PFSK-1 (cell line): ENCODE results near the gene NEURL4.

Source experiments
- FOXP2 ChIP-seq: optimal IDR thresholded peaks from 2 replicates; pipeline ENCODE3; 2011; ENCODE audit warnings: borderline replicate concordance, control low read depth, inconsistent platforms; ENCODE audit not compliant: insufficient read depth; ENCODE audit errors: extremely low read length, extremely low read depth
- POLR2AphosphoS5 ChIP-seq: IDR thresholded peaks from 2 replicates; pipeline ENCODE4 v1.6.1; 2012; ENCODE audit warnings: low read depth, mild to moderate bottlenecking, control low read depth, low read length, moderate library complexity
- REST ChIP-seq, 2 experiments: IDR thresholded peaks; 2 replicates each; pipeline versions ENCODE4 v1.6.1 to v1.8.0; 2011 to 2012; ENCODE audit warnings: low read depth in 2 of 2, low read length in 2 of 2, control low read depth in 1 of 2, inconsistent platforms in 1 of 2, mild to moderate bottlenecking in 1 of 2, moderate library complexity in 1 of 2; ENCODE audit not compliant: insufficient read depth in 1 of 2
- SIN3A ChIP-seq: IDR thresholded peaks from 2 replicates; pipeline ENCODE4 v1.6.1; 2012; ENCODE audit warnings: mild to moderate bottlenecking, low read length, moderate library complexity, borderline replicate concordance; ENCODE audit not compliant: insufficient read depth
- TAF1 ChIP-seq: IDR thresholded peaks from 2 replicates; pipeline ENCODE4 v1.6.1; 2012; ENCODE audit warnings: low read length, control low read depth, borderline replicate concordance; ENCODE audit not compliant: insufficient read depth

NEURL4 gene

GRCh38 chr17:7363311-7363710 is 34.2 kb upstream of the NEURL4 start:
- TF ChIP-seq POLR2AphosphoS5 (no peak), REST (IDR thresholded peaks at IDR 0.05; ENCODE audit: insufficient read depth in 1 of 2, low read depth in 2 of 2, low read length in 2 of 2) (no peak), TAF1 (no peak), FOXP2 (no peak), SIN3A (no peak)

GRCh38 chr17:7361906-7362305 is 32.8 kb upstream of the NEURL4 start:
- TF ChIP-seq POLR2AphosphoS5 (no peak), SIN3A (no peak), REST (IDR thresholded peaks at IDR 0.05; ENCODE audit: insufficient read depth in 1 of 2, low read depth in 2 of 2, low read length in 2 of 2) (no peak), FOXP2 (no peak), TAF1 (no peak)

- TF ChIP-seq FOXP2 (no peak), SIN3A (no peak), TAF1 (no peak), POLR2AphosphoS5 (no peak), REST (IDR thresholded peaks at IDR 0.05; ENCODE audit: insufficient read depth in 1 of 2, low read depth in 2 of 2, low read length in 2 of 2) (no peak)
Measured at GRCh38 chr17:7357381-7357780, 28.2 kb upstream of the NEURL4 start.

DNA sequence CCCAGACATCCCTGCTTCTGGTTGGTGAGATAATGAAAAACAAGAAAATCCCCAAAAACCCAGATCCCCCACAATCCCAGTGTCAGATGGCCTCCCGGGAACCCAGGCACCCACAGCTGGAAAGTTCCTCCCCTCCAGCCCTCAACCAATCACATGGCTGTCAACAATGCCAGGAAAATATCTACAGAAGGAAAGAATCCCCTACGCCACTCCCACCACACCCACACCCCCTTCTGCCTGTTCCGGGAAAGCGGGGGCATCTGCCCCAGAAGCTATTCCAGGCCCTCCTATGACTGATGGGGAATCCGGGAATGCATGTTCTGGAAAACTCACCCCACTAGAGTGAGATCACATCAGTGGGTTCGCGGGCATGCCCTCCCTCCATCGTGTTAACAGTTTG is 27.6 kb upstream of the NEURL4 start:
- TF ChIP-seq FOXP2: no peak
- no peak for TF ChIP-seq TAF1
- TF ChIP-seq SIN3A: no peak
- TF ChIP-seq REST (IDR thresholded peaks at IDR 0.05; ENCODE audit: insufficient read depth in 1 of 2, low read depth in 2 of 2, low read length in 2 of 2): no peak
- TF ChIP-seq POLR2AphosphoS5: no peak

GRCh38 chr17:7356072-7356549 is 27.0 kb upstream of the NEURL4 start:
- TF ChIP-seq POLR2AphosphoS5 (no peak), FOXP2 (peak; percentile 95)
